HUES48 (cell line): ENCODE data around the gene CTTN.

ENCODE experiments used
- H3K27ac ChIP-seq: one replicate; pipeline ENCODE4 v1.7.0; 2013; ENCODE audit warnings: low read depth, low read length, inconsistent platforms
- H3K27me3 ChIP-seq: 2 replicates; pipeline ENCODE4 v1.6.1; 2013; ENCODE audit warnings: mild to moderate bottlenecking, low read length; ENCODE audit not compliant: control insufficient read depth, insufficient read depth
- H3K36me3 ChIP-seq: 2 replicates; pipeline ENCODE4 v1.6.1; 2013; ENCODE audit warnings: low read length; ENCODE audit not compliant: control insufficient read depth, insufficient read depth
- H3K4me1 ChIP-seq: 2 replicates; pipeline ENCODE4 v1.6.1; 2013; ENCODE audit warnings: mild to moderate bottlenecking, low read length; ENCODE audit not compliant: control insufficient read depth, insufficient read depth
- H3K4me3 ChIP-seq: 2 replicates; pipeline ENCODE4 v1.5.1; 2013; ENCODE audit warnings: mild to moderate bottlenecking, low read depth, low read length
- H3K9ac ChIP-seq: 2 replicates; pipeline ENCODE4 v1.6.1; 2013; ENCODE audit warnings: mild to moderate bottlenecking, low read depth, low read length, moderate library complexity
- H3K9me3 ChIP-seq: 2 replicates; pipeline ENCODE4 v1.6.1; 2013; ENCODE audit warnings: low read length; ENCODE audit not compliant: control insufficient read depth, insufficient read depth

CTTN gene

GRCh38 chr11:70364178-70364577 is 34.2 kb upstream of the CTTN start:
- no peak overlapping the region for H3K4me3 ChIP-seq
- no peaks in the 10 kb centered on the region for H3K9me3 ChIP-seq
- H3K9ac ChIP-seq: no peak overlapping the region
- H3K4me1 ChIP-seq: no peaks in the 10 kb centered on the region
- peaks cover 93% of the 10 kb centered on the region for H3K36me3 ChIP-seq
- no peak overlapping the region for H3K27ac ChIP-seq
- no peaks in the 10 kb centered on the region for H3K27me3 ChIP-seq

DNA sequence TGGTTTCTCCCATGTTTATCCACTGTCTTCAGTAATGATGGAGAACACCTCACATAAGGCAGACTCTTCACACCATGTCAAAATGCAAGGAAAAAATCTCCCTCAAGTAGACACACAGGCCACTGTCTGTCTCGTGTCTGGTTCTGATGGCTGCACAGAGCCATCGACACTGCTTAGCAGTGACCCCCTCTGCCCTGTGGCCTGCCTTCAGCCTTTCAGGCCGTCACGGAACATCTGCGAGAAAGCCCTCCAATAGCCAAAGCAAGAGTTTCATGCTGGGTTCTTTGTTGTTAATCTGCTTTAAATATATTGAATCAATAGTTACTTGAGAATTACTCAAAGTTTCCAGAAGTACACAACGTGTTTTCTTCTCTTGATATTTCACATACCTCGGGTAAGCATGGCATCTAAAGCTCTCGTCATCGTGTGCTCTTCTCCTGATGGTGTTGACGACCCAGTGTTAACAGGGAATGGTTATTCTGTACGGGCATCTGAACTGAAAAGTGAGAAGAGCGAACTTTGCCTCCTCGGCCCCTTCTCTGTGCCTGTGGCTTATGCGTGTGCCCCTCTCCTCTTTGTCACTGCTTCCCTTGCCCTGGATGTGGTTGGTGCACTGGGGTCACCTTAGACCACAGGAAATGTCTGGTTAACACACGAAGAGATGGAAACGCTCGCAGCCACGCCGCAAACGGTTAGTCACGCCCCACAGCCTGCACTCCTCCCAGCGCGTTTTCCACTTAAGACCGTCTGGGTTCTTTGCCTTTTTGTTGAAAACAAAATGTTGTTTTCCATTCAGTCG is 33.4 kb upstream of the CTTN start:
- Histone ChIP-seq H3K9ac (no peak overlapping the region), H3K4me1 (no peaks in the 10 kb centered on the region), H3K27ac (no peak overlapping the region), H3K36me3 (peaks cover 87% of the 10 kb centered on the region), H3K9me3 (no peaks in the 10 kb centered on the region), H3K27me3 (no peaks in the 10 kb centered on the region), H3K4me3 (no peak overlapping the region)

DNA sequence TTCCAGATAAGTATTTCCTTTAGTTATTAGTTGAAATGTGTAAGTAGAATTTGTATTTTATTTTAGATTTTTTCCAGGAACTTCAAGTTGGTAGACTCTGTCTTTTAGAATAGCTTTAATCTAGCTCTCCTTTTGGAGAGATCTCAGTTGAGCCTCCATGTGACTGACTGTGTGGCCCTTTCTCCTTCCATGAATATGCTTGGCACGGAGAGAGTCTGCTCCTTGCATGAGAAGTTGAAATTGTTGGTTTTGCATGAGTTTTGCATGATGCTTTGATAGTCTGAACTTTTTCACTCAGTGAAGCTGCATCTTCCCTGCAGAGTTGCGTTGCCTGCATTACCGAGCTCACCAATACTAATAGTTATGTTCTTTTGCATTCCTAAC is 32.8 kb upstream of the CTTN start:
- no peaks in the 10 kb centered on the region for H3K9me3 ChIP-seq
- no peaks in the 10 kb centered on the region for H3K4me1 ChIP-seq
- H3K36me3 ChIP-seq: peaks cover 81% of the 10 kb centered on the region
- H3K27ac ChIP-seq: no peak overlapping the region
- H3K4me3 ChIP-seq: no peak overlapping the region
- no peak overlapping the region for H3K9ac ChIP-seq
- no peaks in the 10 kb centered on the region for H3K27me3 ChIP-seq

DNA sequence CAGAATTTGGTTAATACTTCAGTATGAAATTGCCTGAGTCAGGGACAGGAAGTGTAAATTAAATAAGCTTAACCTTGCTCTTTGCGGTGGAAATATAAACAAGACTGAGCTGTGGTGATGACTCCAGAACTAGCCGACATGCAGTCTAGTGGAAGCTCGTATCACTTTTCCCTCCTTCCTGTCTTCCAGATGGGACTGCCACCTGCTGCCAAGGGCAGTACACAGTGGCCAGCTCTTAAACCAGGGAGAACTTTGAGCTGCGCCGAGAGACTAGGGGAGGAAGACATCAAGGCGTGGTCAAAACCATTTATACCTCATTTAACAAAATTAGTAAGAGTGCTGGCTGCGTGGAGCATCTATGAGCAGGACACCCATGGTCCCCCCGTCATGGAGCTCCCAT is 31.3 kb upstream of the CTTN start:
- Histone ChIP-seq H3K4me1 (no peaks in the 10 kb centered on the region), H3K9me3 (no peaks in the 10 kb centered on the region), H3K9ac (no peak overlapping the region), H3K27ac (no peak overlapping the region), H3K27me3 (no peaks in the 10 kb centered on the region), H3K4me3 (no peak overlapping the region), H3K36me3 (peaks cover 69% of the 10 kb centered on the region)

- Histone ChIP-seq H3K27ac (no peak overlapping the region), H3K9ac (no peak overlapping the region), H3K4me3 (no peak overlapping the region), H3K36me3 (peaks cover 69% of the 10 kb centered on the region), H3K4me1 (no peaks in the 10 kb centered on the region), H3K9me3 (no peaks in the 10 kb centered on the region), H3K27me3 (no peaks in the 10 kb centered on the region)
These were observed 29.4 kb upstream of the CTTN start for GRCh38 chr11:70368961-70369360.

DNA sequence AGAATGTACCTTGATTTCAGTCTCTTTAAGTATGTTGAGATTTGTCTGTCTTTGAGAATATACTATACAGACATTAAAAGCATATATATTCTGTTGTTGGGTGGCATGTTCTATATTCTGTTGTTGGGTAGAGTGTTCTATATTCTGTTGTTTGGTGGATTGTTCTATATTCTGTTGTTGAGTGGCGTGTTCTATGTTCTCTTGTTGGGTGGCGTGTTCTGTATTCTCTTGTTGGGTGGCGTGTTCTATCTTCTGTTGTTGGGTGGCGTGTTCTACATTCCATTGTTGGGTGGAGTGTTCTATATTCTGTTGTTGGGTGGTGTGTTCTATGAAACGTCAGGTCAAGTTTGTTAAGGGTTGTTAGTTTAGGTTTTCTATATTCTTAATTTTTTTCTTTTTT is 27.1 kb upstream of the CTTN start:
- no peak overlapping the region for H3K4me3 ChIP-seq
- H3K27me3 ChIP-seq: no peaks in the 10 kb centered on the region
- no peaks in the 10 kb centered on the region for H3K4me1 ChIP-seq
- H3K9ac ChIP-seq: no peak overlapping the region
- no peaks in the 10 kb centered on the region for H3K9me3 ChIP-seq
- no peak overlapping the region for H3K27ac ChIP-seq
- H3K36me3 ChIP-seq: peaks cover 67% of the 10 kb centered on the region

DNA sequence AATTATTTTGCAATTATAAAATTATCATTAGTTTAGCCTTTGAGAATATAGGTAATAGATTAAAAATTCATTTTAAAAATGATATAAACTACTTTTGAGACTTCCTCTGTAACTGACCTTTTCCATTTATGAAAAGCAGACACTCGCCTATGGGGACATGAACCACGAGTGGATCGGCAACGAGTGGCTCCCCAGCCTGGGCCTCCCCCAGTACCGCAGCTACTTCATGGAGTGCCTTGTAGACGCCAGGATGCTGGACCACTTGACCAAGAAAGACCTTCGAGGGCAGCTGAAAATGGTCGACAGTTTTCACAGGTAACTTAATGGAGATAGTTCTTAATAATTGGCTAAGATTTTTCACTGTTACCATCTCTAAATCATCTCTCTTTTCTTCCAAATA is 26.3 kb upstream of the CTTN start:
- H3K27me3 ChIP-seq: no peaks in the 10 kb centered on the region
- H3K9me3 ChIP-seq: no peaks in the 10 kb centered on the region
- no peak overlapping the region for H3K27ac ChIP-seq
- H3K9ac ChIP-seq: no peak overlapping the region
- no peaks in the 10 kb centered on the region for H3K4me1 ChIP-seq
- H3K36me3 ChIP-seq: peaks cover 67% of the 10 kb centered on the region
- H3K4me3 ChIP-seq: no peak overlapping the region

- Histone ChIP-seq H3K36me3 (peaks cover 86% of the 10 kb centered on the region), H3K9ac (no peak overlapping the region), H3K9me3 (no peaks in the 10 kb centered on the region), H3K4me1 (peaks cover 3% of the 10 kb centered on the region), H3K27ac (no peak overlapping the region), H3K27me3 (no peaks in the 10 kb centered on the region), H3K4me3 (no peak overlapping the region)
These were observed 21.7 kb upstream of the CTTN start for GRCh38 chr11:70376621-70377020.

GRCh38 chr11:70377645-70378044 is 20.7 kb upstream of the CTTN start:
- Histone ChIP-seq H3K4me1 (peaks cover 13% of the 10 kb centered on the region), H3K9ac (no peak overlapping the region), H3K27ac (no peak overlapping the region), H3K4me3 (no peak overlapping the region), H3K36me3 (peaks cover 87% of the 10 kb centered on the region), H3K27me3 (no peaks in the 10 kb centered on the region), H3K9me3 (no peaks in the 10 kb centered on the region)

DNA sequence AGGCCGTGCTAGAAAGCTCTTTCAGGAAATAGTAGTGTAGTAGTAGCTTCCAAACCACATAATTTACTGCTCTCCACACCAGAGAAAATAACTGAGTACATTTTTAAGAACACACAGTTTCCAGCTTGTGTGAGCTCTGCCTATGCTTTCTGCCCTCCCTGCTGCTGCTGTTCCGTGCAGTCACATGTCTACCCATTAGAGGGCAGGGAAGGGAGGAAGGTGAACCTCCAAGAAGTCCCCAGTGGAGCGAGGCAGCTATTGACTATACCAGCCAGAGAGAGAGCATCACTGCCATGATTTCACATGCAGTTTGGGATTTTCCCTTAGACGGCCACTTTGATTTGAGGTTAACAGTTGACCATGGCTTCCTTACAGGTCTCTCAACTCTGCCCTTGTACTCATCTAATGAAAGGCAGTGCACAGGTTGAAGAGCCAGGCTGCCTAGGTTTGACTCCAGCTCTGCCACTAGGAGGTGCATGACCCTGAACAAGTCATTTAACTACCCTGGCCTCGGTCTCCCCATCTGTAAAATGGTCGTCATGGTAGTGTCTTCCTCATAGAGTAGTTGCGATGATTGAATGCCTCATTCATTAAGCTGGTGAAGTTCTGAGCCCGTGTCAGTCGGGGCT is 19.7 kb upstream of the CTTN start:
- Histone ChIP-seq H3K27me3 (no peaks in the 10 kb centered on the region), H3K9ac (no peak overlapping the region), H3K4me1 (peaks cover 16% of the 10 kb centered on the region), H3K36me3 (peaks cover 87% of the 10 kb centered on the region), H3K4me3 (no peak overlapping the region), H3K27ac (no peak overlapping the region), H3K9me3 (no peaks in the 10 kb centered on the region)

DNA sequence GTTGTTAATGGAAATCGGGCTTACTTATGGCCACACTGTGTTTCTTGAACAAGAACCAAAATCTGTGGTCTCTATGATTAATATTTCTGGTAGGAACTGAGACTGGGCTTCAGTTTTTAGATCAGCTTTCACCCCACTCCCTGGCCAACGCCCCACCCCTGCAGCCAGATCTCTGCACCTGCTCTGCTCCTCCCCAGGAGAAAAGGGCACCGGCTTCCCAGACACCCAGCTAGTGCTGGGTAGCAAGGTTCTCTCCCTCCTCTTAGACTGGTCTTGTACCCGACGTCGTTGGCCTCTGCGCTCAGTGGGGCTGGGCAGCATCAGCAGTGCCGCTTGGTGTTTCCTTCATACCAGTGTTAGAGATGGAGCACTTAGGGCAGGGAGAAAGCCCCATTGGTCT is 17.0 kb upstream of the CTTN start:
- Histone ChIP-seq H3K4me1 (peaks cover 16% of the 10 kb centered on the region), H3K36me3 (peaks cover 85% of the 10 kb centered on the region), H3K27ac (no peak overlapping the region)

More for the DNA sequence above, 17.0 kb upstream of the CTTN start:
- Histone ChIP-seq H3K27me3 (no peaks in the 10 kb centered on the region), H3K4me3 (no peak overlapping the region), H3K9ac (no peak overlapping the region), H3K9me3 (no peaks in the 10 kb centered on the region)
